Stimulated activated naive CD8-positive, alpha-beta T cell treated with anti-CD3 and anti-CD28 coated beads, Interleukin-15, Interleukin-2, amounts not matched to agents 100 U/mL and 50 U/mL, for 24 hours (primary cell): ENCODE measurements around the gene NPPC.
"Not testable (repeated sequence)": the region's sequence is repeated elsewhere in the genome, so short reads cannot be mapped to it uniquely, and the experiment has no call there.

Experiments used
- ATAC-seq: fragments of 150-1000 bp; cut with Tn5 transposase; one replicate; pipeline ENCODE4 v1.10.0; 2021
- DNase-seq: peaks from one replicate; pipeline ENCODE4 v3.0.0; 2021

Gene NPPC

DNA sequence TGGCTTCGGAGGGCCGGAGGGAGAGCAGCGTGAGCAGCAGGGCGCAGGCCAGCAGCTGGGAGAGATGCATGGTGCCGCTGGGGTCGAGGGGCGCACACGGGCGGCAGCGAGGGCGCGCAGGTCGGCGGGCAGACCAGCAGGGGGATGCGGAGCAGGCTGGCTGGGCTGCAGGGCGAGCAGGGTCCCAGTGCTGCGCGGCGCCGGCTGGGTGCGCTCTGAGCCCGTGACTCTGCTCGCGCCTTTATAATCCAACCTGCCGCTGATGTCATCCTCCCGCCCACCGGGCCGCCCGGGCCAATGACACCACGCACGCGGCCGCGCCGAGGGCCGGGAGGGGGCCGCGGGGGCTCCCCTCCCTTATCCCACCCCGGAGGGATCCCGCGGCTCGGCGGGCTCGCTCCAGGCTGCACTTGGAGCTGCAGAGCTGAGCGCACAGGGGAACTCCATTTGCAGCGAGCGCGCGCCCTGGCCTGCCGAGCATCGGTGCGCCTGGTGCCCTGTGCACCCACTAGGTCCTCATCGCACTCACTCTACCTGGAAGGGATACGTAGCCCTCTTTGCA lies at the start of gene NPPC:
TSS of gene NPPC (minus strand) at position 217 of the 562 bp plus-strand sequence. CDS start at position 70, 147 bp downstream.
- DNase-seq: peak; percentile 82
- ATAC-seq: peak; percentile 92

DNA sequence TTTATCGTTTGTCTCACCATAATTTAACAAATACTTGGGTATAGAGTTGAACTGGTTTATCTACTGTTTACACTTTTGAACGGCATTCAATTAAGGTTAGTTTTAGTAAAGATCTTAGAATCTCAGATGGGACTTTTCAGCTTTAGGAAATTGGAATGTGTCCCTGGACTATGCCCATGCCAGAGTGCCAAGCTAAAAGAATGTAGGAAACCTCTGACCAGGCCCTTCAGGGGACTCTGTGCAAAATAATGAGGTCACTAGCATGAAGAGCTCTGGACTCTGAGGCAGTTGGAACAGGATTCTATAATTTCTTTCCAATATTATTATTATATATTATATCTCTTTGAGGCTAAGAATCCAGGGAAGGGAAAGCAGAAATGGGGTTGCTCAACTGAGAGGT lies 48.8 kb upstream of the NPPC start:
- no peak for ATAC-seq
- DNase-seq: no peak

- DNase-seq (no peak), ATAC-seq (no peak)
Measured at GRCh38 chr2:231970461-231970860, 44.3 kb upstream of the NPPC start.

DNA sequence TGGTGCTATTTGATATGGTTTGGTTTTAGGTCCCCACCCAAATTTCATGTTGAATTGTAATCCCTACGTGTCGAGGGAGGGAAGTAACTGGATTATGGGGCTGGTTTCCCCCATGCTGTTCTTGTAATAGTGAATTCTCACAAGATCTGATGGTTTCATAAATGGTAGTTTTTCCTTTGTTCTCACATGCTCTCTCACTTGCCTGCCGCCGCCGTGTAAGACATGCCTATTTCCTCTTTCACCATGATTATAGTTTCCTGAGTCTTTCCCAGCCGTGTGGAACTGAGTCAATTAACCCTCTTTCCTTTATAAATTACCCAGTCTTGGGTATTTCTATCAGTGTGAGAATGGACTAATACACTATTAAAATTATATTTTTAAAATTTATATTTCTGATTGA lies 42.6 kb upstream of the NPPC start:
- ATAC-seq (no peak), DNase-seq (no peak)

DNA sequence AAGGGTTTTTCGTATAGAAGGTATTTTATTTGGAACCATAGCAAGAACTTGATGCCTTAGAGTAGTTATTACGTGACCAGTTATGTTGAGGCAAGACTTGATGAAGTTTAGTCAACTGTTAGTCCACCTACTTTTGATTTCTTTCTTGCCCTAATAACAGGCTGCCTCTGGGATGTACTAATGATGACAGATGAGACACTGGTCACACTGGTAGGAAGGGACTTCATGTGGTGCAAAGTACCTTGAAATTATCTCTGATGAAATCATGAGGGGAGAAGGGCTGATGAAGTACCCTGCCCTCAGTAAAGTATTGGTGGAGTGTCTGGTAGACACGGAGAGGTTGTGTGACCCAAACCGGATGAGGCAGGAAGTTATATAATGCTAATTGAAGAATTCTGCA lies 40.7 kb upstream of the NPPC start:
- ATAC-seq (no peak), DNase-seq (no peak)

DNA sequence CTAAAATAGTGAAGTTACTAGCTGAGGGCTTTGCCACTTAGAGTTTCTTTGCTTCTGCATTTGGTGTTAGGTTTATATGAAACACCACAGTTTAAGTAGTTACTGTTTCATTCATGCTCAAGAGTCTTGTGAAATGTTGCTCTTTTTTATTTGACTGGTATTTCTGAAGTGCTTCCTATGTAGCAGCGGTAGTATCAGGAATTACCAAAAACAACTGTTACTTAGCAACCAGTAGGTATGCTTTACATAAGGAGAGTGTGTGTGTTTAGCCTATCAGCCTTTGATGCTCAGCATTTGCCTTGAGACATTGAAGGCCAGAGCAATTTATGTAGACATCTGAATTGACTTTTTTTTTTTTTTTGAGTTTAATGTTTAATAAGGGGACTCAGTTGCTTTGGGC lies 38.9 kb upstream of the NPPC start:
- no peak for ATAC-seq
- DNase-seq: no peak

- ATAC-seq: peak; percentile 95
Measured at GRCh38 chr2:231961349-231962166, 35.4 kb upstream of the NPPC start, which contains the start of gene DIS3L2. TSS of gene DIS3L2 (plus strand) at chr2:231961713. CDS start at chr2:232014928, 53,215 bp downstream.

DNA sequence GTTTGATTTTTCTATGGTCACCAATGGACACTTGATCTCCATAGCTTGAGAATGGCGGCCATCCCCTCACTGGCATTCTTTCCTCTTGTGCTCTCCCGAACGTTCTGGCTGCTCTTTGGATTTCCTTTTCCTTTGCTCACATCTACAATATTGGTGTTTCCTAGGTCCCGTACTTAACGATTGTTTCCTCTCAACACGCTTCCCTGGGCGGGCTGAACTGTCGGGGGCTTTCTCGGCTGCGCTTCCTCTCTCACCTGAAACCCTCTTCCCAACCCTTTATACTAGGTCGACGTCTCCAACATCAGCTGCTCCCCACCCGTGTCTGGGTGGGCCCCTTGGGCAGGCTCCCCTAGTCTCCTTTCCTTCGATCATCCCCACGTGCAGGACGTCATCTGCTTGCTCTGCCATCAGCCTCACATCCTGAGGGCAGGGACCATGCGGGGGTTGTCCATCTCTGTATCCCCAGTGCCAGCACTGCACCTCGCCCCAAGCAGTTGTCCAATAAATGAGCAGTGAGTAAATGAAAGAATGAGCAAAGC lies 34.7 kb upstream of the NPPC start:
- DNase-seq (no peak), ATAC-seq (no peak)

More at GRCh38 chr2:231961349-231962166, 35.4 kb upstream of the NPPC start, which contains the start of gene DIS3L2:
- DNase-seq: peak; percentile 83

DNA sequence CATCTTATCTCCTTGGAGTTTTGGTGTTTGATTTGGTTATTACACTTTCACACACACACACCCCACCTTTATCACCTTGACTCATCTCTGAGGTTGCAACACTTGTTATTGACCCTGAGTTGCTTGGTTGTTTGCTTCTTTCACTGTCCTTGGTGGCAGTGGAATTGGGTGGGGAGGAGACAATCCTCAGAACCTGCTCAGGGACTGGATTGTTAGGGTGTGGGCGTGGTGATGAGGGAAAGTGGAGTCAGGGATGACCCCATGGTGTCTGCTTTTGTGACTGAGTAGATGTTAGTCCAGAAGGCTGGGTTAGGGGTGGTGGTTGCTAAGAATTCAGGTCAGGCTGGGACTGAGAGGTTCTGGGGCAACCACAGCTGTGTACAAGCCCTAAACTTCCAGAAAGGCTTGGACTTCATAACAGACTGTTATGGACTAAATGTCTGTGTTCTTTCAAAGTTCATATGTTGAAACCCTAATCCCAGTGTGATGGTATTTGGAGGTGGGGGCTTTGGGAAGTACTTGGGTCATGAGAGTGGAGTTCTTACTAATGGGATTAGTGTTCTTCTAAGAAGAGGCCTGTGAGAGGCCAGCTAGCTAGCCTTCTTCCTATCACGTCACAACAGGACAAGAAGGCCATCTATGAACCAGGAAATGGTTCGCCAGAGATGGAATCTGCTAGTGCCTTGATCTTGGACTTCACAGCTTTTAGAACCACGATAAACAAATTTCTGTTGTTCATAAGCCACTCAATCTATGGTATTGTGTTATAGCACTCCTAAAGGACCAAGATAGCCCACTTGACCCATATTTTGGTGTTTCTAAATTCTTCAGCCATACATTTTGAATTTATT lies 31.9 kb upstream of the NPPC start:
- DNase-seq: no peak
- ATAC-seq: no peak

DNA sequence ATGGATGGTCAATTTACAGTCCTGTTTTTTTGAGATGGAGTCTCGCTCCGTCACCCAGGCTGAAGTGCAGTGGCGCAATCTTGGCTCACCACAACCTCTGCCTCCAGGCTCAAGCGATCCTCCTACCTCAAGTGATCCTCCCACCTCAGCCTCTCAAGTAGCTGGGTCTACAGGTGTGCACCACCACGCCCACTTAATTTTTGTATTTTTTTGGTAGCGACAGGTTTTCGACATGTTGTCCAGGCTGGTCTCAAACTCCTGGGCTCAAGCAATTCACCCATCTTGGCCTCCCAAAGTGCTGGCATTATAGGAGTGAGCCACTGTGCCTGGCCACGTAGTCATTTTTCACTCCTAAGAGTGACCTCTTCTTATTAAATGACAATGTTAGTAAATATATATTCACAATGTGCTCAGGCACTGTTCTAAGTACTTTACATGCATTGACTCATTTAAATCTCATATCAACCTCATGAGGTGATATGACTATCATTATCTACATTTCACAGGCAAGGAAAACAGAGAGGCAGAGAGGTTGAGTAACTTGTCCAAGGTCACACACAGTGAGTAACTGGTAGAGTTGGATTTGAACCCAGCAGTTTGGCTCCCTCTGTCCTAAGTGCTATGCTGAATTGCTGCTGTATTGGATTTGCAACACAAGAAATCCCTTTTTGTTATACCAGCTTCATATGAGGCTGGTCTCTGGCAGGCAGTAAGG lies 29.7 kb upstream of the NPPC start:
- no peak for ATAC-seq
- DNase-seq: no peak

GRCh38 chr2:231951452-231952035 lies 25.3 kb upstream of the NPPC start:
- no peak for DNase-seq
- ATAC-seq: no peak

DNA sequence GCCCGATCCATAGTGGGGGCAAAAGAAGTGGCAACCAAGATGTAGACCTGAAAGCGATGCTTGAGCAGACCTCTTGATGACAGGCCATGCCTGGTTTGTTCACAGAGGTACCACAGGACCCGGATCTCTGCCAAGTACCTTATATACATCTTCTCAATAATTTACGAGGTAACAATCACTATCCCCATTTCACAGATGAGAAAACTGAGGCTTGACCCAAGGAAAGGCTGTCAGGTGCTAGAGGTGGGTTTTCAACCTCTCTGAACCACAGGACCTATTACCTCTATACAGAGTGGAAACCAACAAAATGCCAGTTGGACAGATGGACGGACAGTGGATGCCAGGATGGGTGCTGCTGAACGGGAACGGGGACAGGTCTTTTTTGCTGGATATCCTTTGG lies 21.5 kb upstream of the NPPC start:
- no peak for ATAC-seq
- DNase-seq: no peak

DNA sequence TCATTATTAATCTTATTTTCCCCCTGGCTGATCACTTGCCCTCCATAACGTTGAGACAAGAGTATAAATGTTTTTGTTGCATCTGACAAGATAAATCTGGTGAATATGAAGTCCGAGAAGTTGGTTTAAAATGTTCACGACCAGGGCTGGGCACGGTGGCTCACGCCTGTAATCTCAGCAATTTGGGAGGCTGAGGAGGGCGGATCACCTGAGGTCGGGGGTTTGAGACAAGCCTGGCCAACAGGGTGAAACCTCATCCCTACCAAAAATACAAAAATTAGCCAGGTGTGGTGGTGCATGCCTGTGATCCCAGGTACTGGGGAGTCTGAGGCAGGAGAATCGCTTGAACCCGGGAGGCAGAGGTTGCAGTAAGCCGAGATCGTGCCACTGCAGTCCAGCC lies 20.9 kb upstream of the NPPC start:
- not testable (repeated sequence) for ATAC-seq, DNase-seq

DNA sequence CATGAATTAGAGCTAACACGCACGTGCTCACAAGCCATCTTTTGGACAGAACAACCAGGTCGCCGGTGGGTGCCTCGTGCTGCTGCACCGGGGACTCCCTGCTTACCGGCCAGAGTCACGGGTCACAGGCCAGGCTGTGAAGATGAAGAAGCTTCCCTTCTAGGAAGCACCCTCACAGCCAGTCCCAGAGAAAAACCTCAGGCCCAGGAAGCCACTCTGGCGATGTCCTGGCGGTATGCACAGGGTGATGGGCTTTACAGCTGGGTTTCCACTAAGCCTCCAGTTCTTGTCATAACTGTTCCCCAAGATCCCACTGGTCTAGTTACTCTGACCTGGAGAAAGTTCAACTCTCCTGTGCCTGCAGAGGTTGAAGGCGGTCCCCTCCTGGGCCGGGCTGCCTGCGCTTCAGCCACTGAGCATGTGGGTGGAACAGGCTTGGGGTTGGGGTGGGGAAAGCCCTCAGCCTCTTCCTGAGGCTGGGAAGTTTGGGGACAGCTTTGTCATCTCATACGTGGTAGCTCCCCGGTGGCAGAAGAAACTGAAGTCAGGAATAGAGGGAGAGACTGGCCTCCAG lies 20.1 kb upstream of the NPPC start:
- ATAC-seq: no peak
- DNase-seq: no peak

- ATAC-seq: no peak
- no peak for DNase-seq
Measured at GRCh38 chr2:231942180-231942579, 16.0 kb upstream of the NPPC start.

- DNase-seq (no peak), ATAC-seq (no peak)
Measured at GRCh38 chr2:231941673-231942072, 15.5 kb upstream of the NPPC start.

DNA sequence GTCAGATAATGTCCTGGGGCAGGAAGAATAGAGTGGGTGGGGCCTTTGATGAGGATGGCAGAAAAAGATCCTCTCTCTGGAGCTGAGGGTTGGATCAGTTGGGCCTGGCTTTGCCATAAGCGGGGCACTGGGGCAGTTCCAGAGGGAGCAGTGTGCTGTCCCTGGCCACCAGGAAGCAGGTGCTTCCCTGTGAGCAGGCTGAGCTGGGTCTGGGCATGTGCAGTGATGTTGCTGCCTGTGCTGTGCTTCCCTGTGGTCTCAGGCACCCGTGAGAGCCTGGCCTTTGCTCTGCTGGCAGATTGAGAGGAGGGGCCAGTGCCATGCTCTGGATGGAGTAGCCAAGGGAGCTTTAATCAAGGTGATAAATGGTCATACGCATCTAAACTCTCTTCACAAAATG lies 14.6 kb upstream of the NPPC start:
- no peak for DNase-seq
- ATAC-seq: no peak

DNA sequence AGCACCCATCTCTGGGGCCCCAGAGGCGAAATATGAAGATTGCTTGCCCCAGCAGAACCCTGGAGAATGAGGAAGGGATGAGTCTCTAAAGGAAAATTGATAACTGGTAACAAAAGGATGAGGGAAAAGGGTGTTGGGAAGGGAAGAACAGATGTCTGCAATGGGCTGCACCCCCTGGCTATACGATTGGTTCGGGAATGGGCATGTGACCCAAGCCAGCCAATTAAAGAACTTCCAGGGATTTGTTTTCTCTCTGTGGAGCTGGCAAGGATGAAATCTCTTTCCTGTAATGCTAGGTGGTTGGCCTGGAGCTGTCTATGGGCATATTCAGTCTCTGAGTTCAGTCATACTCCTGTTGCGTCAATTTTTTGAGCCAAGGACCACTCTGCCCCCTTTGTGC lies 12.8 kb upstream of the NPPC start:
- DNase-seq (no peak), ATAC-seq (no peak)

GRCh38 chr2:231937057-231937456 lies 10.9 kb upstream of the NPPC start:
- no peak for ATAC-seq
- DNase-seq: no peak

- DNase-seq: no peak
- ATAC-seq: peak; percentile 75
Measured at GRCh38 chr2:231936491-231936890, 10.3 kb upstream of the NPPC start.

DNA sequence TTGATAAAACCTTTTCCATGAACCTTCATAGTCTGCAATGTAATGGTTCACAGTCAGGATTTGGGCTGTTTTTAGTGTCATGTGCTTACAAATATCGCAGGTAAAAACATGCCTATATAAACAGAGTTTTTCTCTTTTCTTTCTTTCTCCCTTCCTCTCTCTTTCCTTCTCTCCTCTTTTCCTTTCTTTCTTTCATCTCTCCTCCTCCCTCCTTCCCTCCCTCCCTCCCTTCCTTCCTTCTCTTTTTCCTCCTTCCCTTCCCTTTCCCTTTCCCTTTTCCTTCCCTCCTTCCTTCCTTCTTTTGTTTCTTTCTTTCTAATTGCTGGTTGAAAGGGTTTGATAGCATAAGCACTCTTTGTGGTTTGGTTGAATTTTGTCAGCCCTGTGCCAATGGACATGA lies 9.6 kb upstream of the NPPC start:
- DNase-seq (no peak), ATAC-seq (no peak)
